Muscle layer of colon (tissue), 2 donors: ENCODE measurements around the gene DPCD.
A peak's percentile ranks its signal among the peaks of the same experiment; 100 is the strongest.

Source experiments
- H3K27ac ChIP-seq: one replicate; pipeline ENCODE4 v1.7.0; 2013; ENCODE audit warnings: low read depth, mild to moderate bottlenecking, low read length, moderate library complexity
- H3K27me3 ChIP-seq, 2 donors: one replicate each; pipeline ENCODE4 v1.7.0; 2013; ENCODE audit warnings: low read length in 2 of 2, mild to moderate bottlenecking in 2 of 2; ENCODE audit not compliant: insufficient read depth in 2 of 2, control insufficient read depth in 1 of 2
- H3K36me3 ChIP-seq: one replicate; pipeline ENCODE4 v1.7.0; 2013; ENCODE audit warnings: mild to moderate bottlenecking, low read length; ENCODE audit not compliant: insufficient read depth
- H3K4me1 ChIP-seq: one replicate; pipeline ENCODE4 v1.7.0; 2013; ENCODE audit warnings: mild to moderate bottlenecking, low read length; ENCODE audit not compliant: insufficient read depth
- H3K4me3 ChIP-seq, 2 donors: one replicate each; pipeline ENCODE4 v1.7.0; 2013; ENCODE audit warnings: low read length in 2 of 2, low read depth in 1 of 2, mild to moderate bottlenecking in 1 of 2, moderate library complexity in 1 of 2
- H3K9ac ChIP-seq: one replicate; pipeline ENCODE4 v1.7.0; 2013; ENCODE audit warnings: low read length
- H3K9me3 ChIP-seq: one replicate; pipeline ENCODE4 v1.7.0; 2013; ENCODE audit warnings: mild to moderate bottlenecking, low read length
- donor health status: abdominal sarcoma.
- donor health status: Adenocarcinoma of cecum.

Gene DPCD

DNA sequence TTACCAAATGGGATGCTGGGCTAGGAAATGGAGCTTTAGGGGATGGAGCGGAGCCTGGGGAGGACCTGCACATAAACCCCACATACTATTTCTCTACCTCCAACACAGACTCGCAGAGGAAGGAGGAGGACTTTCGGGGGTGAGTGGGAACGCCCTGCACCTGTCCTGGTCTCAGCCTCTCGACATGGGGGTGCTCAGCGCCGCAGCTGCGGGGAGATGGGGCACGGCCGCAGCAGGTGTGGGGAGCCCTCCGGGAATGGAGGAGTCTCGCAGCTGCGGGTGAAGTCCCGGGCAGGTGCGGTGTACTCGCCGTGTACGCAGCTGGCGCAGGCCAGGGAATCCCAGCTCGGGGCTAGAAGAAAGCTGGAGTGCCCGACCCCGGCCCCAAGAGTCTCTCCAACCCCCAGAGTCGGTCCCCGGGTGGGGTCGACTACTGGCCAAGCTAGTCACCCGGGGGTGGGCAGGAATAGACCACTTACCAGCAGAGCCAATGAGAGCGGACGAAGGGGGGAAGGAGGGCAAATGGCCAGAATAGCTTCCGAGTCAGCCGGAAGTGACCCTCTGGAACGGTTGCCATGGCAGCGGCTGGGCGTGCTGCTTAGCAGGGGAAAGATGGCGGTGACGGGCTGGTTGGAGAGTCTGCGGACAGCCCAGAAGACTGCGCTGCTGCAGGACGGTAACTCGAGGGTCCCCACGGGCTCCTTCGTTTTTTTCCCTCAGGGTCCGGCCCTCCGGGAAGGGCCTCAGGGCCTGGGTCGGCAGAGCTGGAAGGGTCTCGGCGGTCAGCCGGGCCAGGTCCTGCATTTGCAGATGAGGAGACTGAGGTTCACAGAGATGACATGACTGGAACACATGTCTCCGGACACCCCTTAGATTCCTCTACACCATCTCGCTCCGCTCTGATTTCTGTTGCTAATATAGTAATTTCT, at the start of gene DPCD, which contains the start of gene POLL:
DPCD (plus strand) TSS at position 597 of the 929 bp plus-strand sequence; CDS start at position 613, 16 bp downstream.
POLL (minus strand) TSS at position 533 of the 929 bp plus-strand sequence. CDS start 897 bp downstream, outside the sequence.
- Histone ChIP-seq H3K27ac (peak within 1 kb of the TSS; percentile 70), H3K9ac (peak within 1 kb of the TSS; percentile 93), H3K27me3 (no peaks in the 10 kb centered on the region), H3K4me1 (peaks cover 17% of the 10 kb centered on the region), H3K36me3 (peaks cover 18% of the 10 kb centered on the region), H3K9me3 (no peaks in the 10 kb centered on the region), H3K4me3 (peak within 1 kb of the TSS; percentile 100)

DNA sequence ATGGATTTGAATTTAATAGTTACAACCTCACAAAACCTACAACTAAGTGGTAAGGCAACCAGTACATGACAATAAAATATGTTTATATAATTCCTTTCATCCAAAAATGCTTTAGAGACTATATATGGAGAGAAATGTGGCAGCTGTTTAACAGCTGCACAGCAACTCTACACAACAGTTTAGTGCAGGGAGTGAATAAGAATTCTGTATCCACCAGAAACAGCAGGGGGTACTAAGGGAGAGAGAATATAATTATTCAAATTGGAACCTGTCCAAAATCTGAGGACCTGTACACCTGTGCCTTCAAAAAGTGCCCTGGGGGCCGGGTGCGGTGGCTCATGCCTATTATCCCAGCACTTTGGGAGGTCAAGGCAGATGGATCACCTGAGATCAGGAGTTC, 49.7 kb upstream of the DPCD start:
- Histone ChIP-seq H3K4me1 (no peaks in the 10 kb centered on the region), H3K36me3 (peaks cover 20% of the 10 kb centered on the region), H3K9me3 (no peaks in the 10 kb centered on the region), H3K9ac (no peak overlapping the region), H3K27me3 (no peaks in the 10 kb centered on the region), H3K27ac (no peak overlapping the region), H3K4me3 (no peak overlapping the region)

DNA sequence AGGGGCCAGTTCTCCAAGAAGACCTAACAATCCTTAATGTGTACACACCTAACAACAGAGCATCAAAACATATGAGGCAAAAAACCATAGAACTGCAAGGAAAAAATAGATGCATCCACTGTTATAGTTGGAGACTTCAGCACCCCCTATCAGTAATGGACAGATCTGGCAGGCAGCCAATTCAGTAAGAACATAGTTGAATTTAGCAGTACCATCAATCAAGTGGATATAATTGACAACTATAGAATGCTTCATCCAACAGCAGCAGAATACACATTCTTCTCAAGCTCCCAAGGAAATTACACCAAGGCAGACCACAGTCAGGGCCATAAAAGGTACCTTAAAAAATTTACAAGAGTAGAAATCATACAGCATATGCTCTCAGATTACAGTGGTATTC, 42.2 kb upstream of the DPCD start:
- no peak overlapping the region for H3K27ac ChIP-seq
- H3K4me3 ChIP-seq = no peak overlapping the region
- H3K27me3 ChIP-seq = no peaks in the 10 kb centered on the region
- H3K9me3 ChIP-seq = no peaks in the 10 kb centered on the region
- no peaks in the 10 kb centered on the region for H3K36me3 ChIP-seq
- H3K9ac ChIP-seq = no peak overlapping the region
- H3K4me1 ChIP-seq = no peaks in the 10 kb centered on the region

DNA sequence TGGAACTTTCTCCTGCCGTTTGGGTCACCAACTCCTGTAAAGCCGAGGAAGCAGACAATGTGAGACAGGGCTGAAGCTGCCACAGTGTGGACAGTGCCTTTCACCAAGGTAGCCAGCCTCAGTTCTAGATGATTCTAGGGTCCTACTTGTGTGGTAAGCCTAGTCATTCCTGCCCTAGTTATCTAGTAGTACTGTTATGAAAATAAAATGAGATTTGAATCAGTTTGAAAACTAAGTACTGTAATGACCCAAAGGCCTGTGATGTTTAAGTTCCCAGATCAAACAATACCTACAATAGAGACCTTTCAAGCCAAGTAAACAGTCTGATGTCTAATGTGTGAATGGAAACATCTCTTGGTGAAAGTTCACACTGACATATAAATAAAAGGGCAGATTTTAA, 37.2 kb upstream of the DPCD start:
- Histone ChIP-seq H3K4me3 (no peak overlapping the region), H3K4me1 (no peaks in the 10 kb centered on the region), H3K9me3 (no peaks in the 10 kb centered on the region), H3K27me3 (no peaks in the 10 kb centered on the region), H3K9ac (no peak overlapping the region), H3K36me3 (peaks cover 27% of the 10 kb centered on the region), H3K27ac (no peak overlapping the region)

DNA sequence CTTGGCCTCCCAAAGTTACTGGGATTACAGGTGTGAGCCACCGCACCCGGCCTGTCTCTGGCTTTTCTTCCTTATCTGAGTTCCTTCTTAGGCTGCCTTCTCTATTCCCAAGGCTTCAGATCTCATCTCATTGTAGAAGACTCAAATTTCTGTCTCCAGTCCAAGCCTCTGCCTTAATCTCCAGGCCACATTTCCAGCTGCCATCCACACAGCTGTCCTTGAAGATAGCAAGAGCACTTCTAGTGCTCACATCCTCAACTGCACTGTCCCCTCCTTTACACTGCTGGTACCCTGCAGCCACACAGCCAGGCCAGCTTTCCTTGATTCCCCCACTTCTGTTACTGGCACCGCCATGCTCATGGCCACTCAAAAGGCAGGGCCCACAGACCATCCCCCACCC, 35.7 kb upstream of the DPCD start:
- Histone ChIP-seq H3K4me3 (no peak overlapping the region), H3K9ac (no peak overlapping the region), H3K27ac (no peak overlapping the region), H3K36me3 (peaks cover 27% of the 10 kb centered on the region), H3K27me3 (no peaks in the 10 kb centered on the region), H3K9me3 (no peaks in the 10 kb centered on the region), H3K4me1 (no peaks in the 10 kb centered on the region)

DNA sequence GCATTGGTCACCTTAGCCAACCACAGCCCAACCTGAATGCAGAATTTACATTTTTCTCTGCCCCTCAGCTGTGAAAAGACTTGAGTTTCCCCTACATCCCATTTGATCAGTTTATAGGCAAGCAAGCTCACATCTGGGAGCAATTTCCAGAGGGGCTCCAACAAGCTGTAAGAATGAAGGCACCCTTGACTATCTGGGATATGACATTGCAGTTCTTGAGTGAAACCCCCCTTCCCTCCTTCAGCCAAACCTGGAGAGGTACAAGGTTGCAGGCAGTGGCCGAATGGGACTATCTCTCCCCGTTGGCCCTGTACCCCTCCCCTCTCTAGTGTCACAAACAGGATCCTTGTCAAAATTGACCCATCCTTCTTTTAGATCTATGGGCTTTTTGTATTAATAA, 30.6 kb upstream of the DPCD start:
- peaks cover 18% of the 10 kb centered on the region for H3K36me3 ChIP-seq
- H3K27ac ChIP-seq = no peak overlapping the region
- no peak overlapping the region for H3K4me3 ChIP-seq
- no peaks in the 10 kb centered on the region for H3K4me1 ChIP-seq
- H3K27me3 ChIP-seq = peaks cover 5 to 16% of the 10 kb centered on the region in 2 donors
- H3K9me3 ChIP-seq = no peaks in the 10 kb centered on the region
- H3K9ac ChIP-seq = no peak overlapping the region

DNA sequence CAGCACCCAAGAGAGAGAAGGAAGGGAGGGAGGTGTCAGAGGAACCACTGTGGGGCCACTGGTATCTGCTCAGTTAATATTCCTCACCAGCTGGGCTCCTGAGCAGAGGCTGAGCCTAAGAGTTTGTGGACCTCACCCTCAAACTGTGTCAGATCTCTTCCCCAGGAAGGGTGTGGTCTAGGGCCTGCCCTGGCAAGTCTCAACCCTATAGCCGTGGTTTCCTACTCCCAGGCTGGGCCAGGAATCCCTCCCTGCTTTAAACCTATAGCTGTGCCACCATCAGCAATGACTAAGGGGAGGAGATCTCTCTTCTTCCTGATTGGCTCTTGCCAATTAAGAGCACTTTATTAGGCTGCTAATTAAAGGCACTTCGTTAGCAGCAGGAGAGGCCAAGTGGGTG, 29.9 kb upstream of the DPCD start:
- H3K9me3 ChIP-seq = no peaks in the 10 kb centered on the region
- H3K9ac ChIP-seq = no peak overlapping the region
- no peaks in the 10 kb centered on the region for H3K4me1 ChIP-seq
- no peak overlapping the region for H3K27ac ChIP-seq
- H3K36me3 ChIP-seq = peaks cover 11% of the 10 kb centered on the region
- peaks cover 5 to 16% of the 10 kb centered on the region in 2 donors for H3K27me3 ChIP-seq
- no peak overlapping the region for H3K4me3 ChIP-seq

DNA sequence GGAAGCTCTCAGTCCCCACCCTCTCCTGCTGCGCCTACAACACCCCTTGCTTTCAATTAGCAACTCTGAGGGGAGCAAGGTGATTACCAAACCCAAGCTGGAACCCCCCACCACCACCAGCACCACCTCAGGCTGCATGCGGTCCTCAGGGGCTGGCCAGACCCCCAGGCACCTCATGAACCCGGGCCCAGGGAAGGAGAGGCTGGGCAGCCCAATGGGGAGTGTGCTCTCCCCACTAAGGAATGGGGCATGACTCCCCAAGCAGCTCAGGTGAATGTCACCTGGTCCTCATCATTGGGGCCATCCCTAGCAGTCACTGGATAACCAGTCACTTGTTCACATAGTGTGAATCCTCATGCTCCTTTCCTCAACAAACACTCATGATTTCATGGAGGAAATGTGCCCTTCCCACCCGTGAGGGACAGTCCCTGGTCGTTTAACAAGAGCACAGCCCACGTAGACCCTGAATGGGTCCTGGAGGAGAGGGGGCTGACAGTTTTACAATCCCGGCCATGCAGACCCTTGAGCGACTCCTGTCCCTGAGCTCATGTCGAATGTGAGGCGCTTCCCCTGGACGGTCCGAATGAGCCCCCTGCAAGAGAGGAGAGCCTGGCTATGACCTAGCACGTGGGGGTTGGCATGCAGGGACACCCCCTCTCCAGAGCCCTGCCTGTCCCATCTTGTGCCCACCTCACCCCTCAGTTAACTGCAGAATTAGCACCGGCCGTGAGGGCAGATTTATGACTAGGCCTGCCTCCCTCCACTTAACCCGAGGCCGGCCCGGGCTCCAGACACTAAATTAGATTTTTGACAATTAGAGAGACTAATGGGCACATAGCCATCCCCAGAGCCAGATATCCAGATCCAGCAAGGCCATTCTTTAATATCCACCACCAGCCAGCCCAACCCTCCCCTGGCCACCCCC, 29.2 kb upstream of the DPCD start:
- no peaks in the 10 kb centered on the region for H3K4me1 ChIP-seq
- no peak overlapping the region for H3K27ac ChIP-seq
- peaks cover 5 to 16% of the 10 kb centered on the region in 2 donors for H3K27me3 ChIP-seq
- H3K9me3 ChIP-seq = no peaks in the 10 kb centered on the region
- no peak overlapping the region for H3K9ac ChIP-seq
- peaks cover 4% of the 10 kb centered on the region for H3K36me3 ChIP-seq
- H3K4me3 ChIP-seq = no peak overlapping the region

DNA sequence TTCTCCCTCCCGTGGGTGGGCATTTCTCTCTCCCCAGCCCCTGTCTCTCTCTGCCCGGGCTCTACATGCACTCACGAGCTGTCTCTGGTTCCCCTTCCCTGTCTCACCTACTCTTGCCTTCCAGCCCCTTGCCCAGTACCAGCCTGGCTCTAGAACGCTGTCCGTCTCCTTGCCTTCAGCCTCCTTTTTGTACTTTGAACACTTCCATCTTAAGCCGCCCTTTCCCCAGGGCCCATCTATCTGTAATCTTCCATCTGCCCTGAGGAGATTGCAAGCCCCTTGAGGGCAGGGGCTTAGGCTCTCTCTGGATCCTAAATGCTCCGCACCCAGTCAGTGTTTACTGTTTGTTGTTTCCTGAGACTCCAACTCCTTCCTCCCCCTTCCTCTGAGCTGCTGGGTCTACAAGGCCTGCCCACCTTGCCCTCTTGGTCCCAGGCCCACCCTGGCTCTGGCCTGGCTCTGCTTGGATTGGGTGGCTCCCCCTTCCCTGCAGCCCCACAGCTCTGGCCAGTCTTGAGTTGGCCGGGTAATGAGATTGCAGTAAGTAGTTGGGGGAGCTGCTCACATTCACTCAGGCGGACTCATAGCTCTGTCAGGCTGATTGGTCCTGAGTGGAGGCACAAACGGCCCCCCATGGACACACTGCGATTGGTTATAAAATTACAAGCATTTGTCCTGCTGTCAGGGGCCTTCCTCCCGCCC, 28.4 kb upstream of the DPCD start:
- H3K27me3 ChIP-seq = peaks cover 5 to 19% of the 10 kb centered on the region in 2 donors
- no peak overlapping the region for H3K27ac ChIP-seq
- no peaks in the 10 kb centered on the region for H3K4me1 ChIP-seq
- H3K4me3 ChIP-seq = no peak overlapping the region
- no peaks in the 10 kb centered on the region for H3K9me3 ChIP-seq
- no peak overlapping the region for H3K9ac ChIP-seq
- no peaks in the 10 kb centered on the region for H3K36me3 ChIP-seq

DNA sequence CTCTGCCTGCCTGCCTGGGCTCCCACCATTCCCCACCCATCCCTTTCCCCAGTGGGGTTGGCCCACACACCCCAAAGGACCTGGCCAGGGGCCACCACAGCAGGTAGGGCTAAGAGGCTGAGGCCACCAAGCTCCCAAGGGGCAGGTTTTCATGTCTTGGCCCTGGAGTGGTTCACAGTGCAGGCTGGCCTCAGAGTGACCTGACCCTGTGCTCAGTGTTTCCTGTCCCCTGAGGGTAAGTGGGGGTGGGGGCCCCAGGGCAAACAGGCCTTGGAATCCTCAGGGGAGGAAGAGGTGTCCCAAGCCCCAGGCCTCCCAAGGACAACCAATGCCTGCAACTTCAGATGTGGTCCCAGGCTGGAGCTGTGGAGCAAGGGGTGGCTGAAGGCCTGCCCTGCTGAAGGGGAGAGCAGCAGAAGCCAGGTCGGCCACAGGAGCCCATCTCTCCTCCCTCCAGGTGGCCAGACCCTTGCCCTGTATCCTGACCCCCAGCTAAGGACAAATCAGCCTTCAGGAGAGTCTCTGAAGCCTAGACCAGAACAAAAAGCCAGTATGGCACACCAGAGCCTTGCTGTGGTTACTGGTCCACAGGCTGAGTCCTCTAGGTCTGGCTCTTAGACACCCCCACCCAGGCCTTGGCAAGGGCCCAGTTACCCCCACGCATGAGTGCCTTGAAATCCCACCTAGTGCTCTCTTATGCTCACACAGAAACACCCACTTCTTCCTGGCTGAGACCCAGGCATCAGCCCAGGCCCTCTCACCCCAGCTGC, 27.6 kb upstream of the DPCD start:
- H3K27ac ChIP-seq = no peak overlapping the region
- peaks cover 13 to 26% of the 10 kb centered on the region in 2 donors for H3K27me3 ChIP-seq
- H3K36me3 ChIP-seq = no peaks in the 10 kb centered on the region
- no peaks in the 10 kb centered on the region for H3K4me1 ChIP-seq
- H3K9me3 ChIP-seq = no peaks in the 10 kb centered on the region
- no peak overlapping the region for H3K4me3 ChIP-seq
- H3K9ac ChIP-seq = no peak overlapping the region
